GM23248 (cell line): ENCODE measurements around the gene CFAP298.

Experiments used
- EZH2 ChIP-seq: fragments of 200-600 bp; sonication (generic); IDR thresholded peaks from 2 replicates; pipeline ENCODE4 v1.6.1; 2018; ENCODE audit warnings: antibody characterized with exemption, mild to moderate bottlenecking; ENCODE audit not compliant: insufficient read depth, poor library complexity, severe bottlenecking
- EZH2phosphoT487 ChIP-seq: fragments of 200-600 bp; sonication (generic); IDR thresholded peaks from 2 replicates; pipeline ENCODE4 v1.6.1; 2018; ENCODE audit warnings: antibody characterized with exemption, moderate library complexity, mild to moderate bottlenecking, low read depth; ENCODE audit not compliant: insufficient read depth

- TF ChIP-seq EZH2phosphoT487 (no peak), EZH2 (no peak)
Observed at GRCh38 chr21:32562915-32563314, 49.3 kb downstream of the CFAP298 start.
